Activated T-cell treated with anti-CD3 and anti-CD28 coated beads, Interleukin-2, amount 50 U/mL, for 48 hours (primary cell): Measurements from ENCODE around the gene LLPH.
A peak's percentile ranks its signal among the peaks of the same experiment; 100 is the strongest.

Experiments
- DNase-seq, 2 experiments: peaks; one replicate each; pipeline ENCODE4 v3.0.0-alpha.2; 2020

Gene LLPH

GRCh38 chr12:66141299-66141698 is 10.7 kb upstream of the LLPH start:
- no peak for DNase-seq

- no peak for DNase-seq
Observed at GRCh38 chr12:66140731-66141130, 10.2 kb upstream of the LLPH start.

GRCh38 chr12:66139328-66139727 is 8.8 kb upstream of the LLPH start:
- no peak for DNase-seq

- DNase-seq = no peak
Observed at GRCh38 chr12:66137937-66138336, 7.4 kb upstream of the LLPH start.

GRCh38 chr12:66132408-66132807 is 1.9 kb upstream of the LLPH start:
- DNase-seq = no peak

GRCh38 chr12:66131067-66131688 is 628 bp upstream of the LLPH start:
- no peak for DNase-seq

- DNase-seq = no peak
Observed at GRCh38 chr12:66129934-66130266, 650 bp downstream of the LLPH start.

- no peak for DNase-seq
Observed at GRCh38 chr12:66127650-66128049, 2.9 kb downstream of the LLPH start.

GRCh38 chr12:66120477-66120876 is 10.1 kb downstream of the LLPH start:
- no peak for DNase-seq

GRCh38 chr12:66119870-66120241 is 10.7 kb downstream of the LLPH start:
- DNase-seq = no peak

GRCh38 chr12:66119229-66119869 is 11.2 kb downstream of the LLPH start:
- DNase-seq = no peak

- DNase-seq = no peak
Observed at GRCh38 chr12:66118240-66118891, 12.2 kb downstream of the LLPH start.

- DNase-seq = no peak
Observed at GRCh38 chr12:66117242-66117641, 13.3 kb downstream of the LLPH start.

- no peak for DNase-seq
Observed at GRCh38 chr12:66115071-66115600, 15.4 kb downstream of the LLPH start.

GRCh38 chr12:66113471-66113870 is 17.1 kb downstream of the LLPH start:
- no peak for DNase-seq

- DNase-seq = no peak
Observed at GRCh38 chr12:66111605-66112004, 18.9 kb downstream of the LLPH start.

- no peak for DNase-seq
Observed at GRCh38 chr12:66109056-66109455, 21.5 kb downstream of the LLPH start.

- DNase-seq = no peak
Observed at GRCh38 chr12:66108386-66108785, 22.2 kb downstream of the LLPH start.

GRCh38 chr12:66107451-66107915 is 23.1 kb downstream of the LLPH start:
- peak; percentile 30 to 37 for DNase-seq

GRCh38 chr12:66103016-66103913 is 27.3 kb downstream of the LLPH start:
- no peak for DNase-seq

GRCh38 chr12:66092559-66093269 is 37.8 kb downstream of the LLPH start:
- DNase-seq = no peak

- no peak for DNase-seq
Observed at GRCh38 chr12:66090157-66090556, 40.4 kb downstream of the LLPH start.
